NCI-H2227 (cell line): ENCODE results near the gene SLC35F6.

Experiments
- DNase-seq: peaks from one replicate; lab custom pipeline; 2025; ENCODE audit not compliant: unreplicated experiment; lab: John Stamatoyannopoulos, UW

The SLC35F6 gene

GRCh38 chr2:26764078-26764887 lies at the start of gene SLC35F6:
SLC35F6 (plus strand) TSS chr2:26764284; CDS start chr2:26764350, 66 bp downstream.
- peak; percentile 91 for DNase-seq

- DNase-seq, result no peak
Measured at GRCh38 chr2:26715528-26716270, 48.4 kb upstream of the SLC35F6 start.

- no peak for DNase-seq
Measured at GRCh38 chr2:26716340-26716739, 47.7 kb upstream of the SLC35F6 start.

GRCh38 chr2:26716769-26717168 lies 47.3 kb upstream of the SLC35F6 start:
- DNase-seq, result no peak

GRCh38 chr2:26717362-26717761 lies 46.7 kb upstream of the SLC35F6 start:
- DNase-seq, result no peak

GRCh38 chr2:26718949-26719686 lies 45.0 kb upstream of the SLC35F6 start:
- no peak for DNase-seq

- DNase-seq, result peak; percentile 15
Measured at GRCh38 chr2:26720322-26721114, 43.6 kb upstream of the SLC35F6 start.

GRCh38 chr2:26721115-26722032 lies 42.7 kb upstream of the SLC35F6 start:
- DNase-seq, result peak; percentile 55

GRCh38 chr2:26722328-26722727 lies 41.8 kb upstream of the SLC35F6 start:
- DNase-seq, result no peak

GRCh38 chr2:26722911-26723310 lies 41.2 kb upstream of the SLC35F6 start:
- DNase-seq, result no peak

- DNase-seq, result no peak
Measured at GRCh38 chr2:26723475-26723874, 40.6 kb upstream of the SLC35F6 start.

- no peak for DNase-seq
Measured at GRCh38 chr2:26723991-26724750, 39.9 kb upstream of the SLC35F6 start.

GRCh38 chr2:26724784-26725520 lies 39.1 kb upstream of the SLC35F6 start:
- DNase-seq, result no peak

- DNase-seq, result no peak
Measured at GRCh38 chr2:26725521-26725820, 38.6 kb upstream of the SLC35F6 start.

GRCh38 chr2:26726228-26726627 lies 37.9 kb upstream of the SLC35F6 start:
- DNase-seq, result no peak

GRCh38 chr2:26727641-26728561 lies 36.2 kb upstream of the SLC35F6 start:
- no peak for DNase-seq

GRCh38 chr2:26729311-26729710 lies 34.8 kb upstream of the SLC35F6 start:
- DNase-seq, result no peak
